Gastrocnemius medialis (tissue), 4 donors: ENCODE results near the gene PTPN4.

Experiments used
- CTCF ChIP-seq, 5 experiments: fragments of 450-650 bp in 3 of 5; fragments of 200-600 bp in 2 of 5; sonication (generic) in 2 of 5; IDR thresholded peaks in 4 of 5; conservative IDR thresholded peaks in 1 of 5; 1 replicate in 4 of 5; 2 replicates in 1 of 5; pipeline ENCODE4 v1.5.1; 2016 to 2019; ENCODE audit warnings: antibody characterized with exemption in 5 of 5, mild to moderate bottlenecking in 3 of 5, moderate library complexity in 3 of 5
- POLR2A ChIP-seq, 2 donors: fragments of 450-650 bp; IDR thresholded peaks; one replicate each; pipeline ENCODE4 v1.6.1; 2017; ENCODE audit warnings: antibody characterized with exemption in 2 of 2, mild to moderate bottlenecking in 2 of 2, moderate library complexity in 2 of 2

- no peak for TF ChIP-seq CTCF (IDR thresholded peaks at IDR 0.05 in 4 of 5, conservative IDR thresholded peaks at IDR 0.05 in 1 of 5)
- TF ChIP-seq POLR2A (IDR thresholded peaks at IDR 0.05), result no peak
Measured at GRCh38 chr2:119810049-119810630, 50.4 kb downstream of the PTPN4 start.
